Gastrocnemius medialis (tissue), 4 donors: ENCODE data around the gene SLC47A2. TPM values are rescaled to one million over a fixed set of nuclear protein-coding genes. Genes with fewer than 3 reads are reported as not detected.

Experiments
- ATAC-seq, 2 donors: fragments of 150-250 bp; one replicate each; pipeline ENCODE4 v1.9.1; 2016
- DNase-seq, 2 donors: peaks; one replicate each; pipeline ENCODE4 v3.0.0-alpha.2; 2019
- H3K27ac ChIP-seq, 4 donors: fragments of 200-600 bp; sonication (generic); 1 replicate in 1 of 4; 2 replicates in 3 of 4; pipeline ENCODE4 v1.5.1; 2016 to 2018; ENCODE audit warnings: mild to moderate bottlenecking in 2 of 4, moderate library complexity in 1 of 4
- H3K27me3 ChIP-seq, 3 donors: fragments of 200-600 bp; sonication (generic) in 2 of 3; 1 replicate in 1 of 3; 2 replicates in 2 of 3; pipeline versions ENCODE4 v1.5.1 to v1.6.0; 2016 to 2019; ENCODE audit warnings: mild to moderate bottlenecking in 1 of 3, moderate library complexity in 1 of 3
- H3K36me3 ChIP-seq, 2 donors: fragments of 200-600 bp; sonication (generic) in 1 of 2; one replicate each; pipeline ENCODE4 v1.5.1; 2017 to 2018
- H3K4me1 ChIP-seq, 2 donors: fragments of 200-600 bp; sonication (generic) in 1 of 2; one replicate each; pipeline ENCODE4 v1.5.1; 2016 to 2017; ENCODE audit warnings: mild to moderate bottlenecking in 2 of 2
- H3K4me3 ChIP-seq, 4 donors: fragments of 200-600 bp; sonication (generic) in 3 of 4; 1 replicate in 1 of 4; 2 replicates in 3 of 4; pipeline ENCODE4 v1.5.1; 2016 to 2019; ENCODE audit warnings: mild to moderate bottlenecking in 2 of 4
- H3K9me3 ChIP-seq, 3 donors: fragments of 200-600 bp; sonication (generic) in 2 of 3; 1 replicate in 1 of 3; 2 replicates in 2 of 3; pipeline ENCODE4 v1.5.1; 2016 to 2019
- POLR2A ChIP-seq, 2 donors: fragments of 450-650 bp; IDR thresholded peaks; one replicate each; pipeline ENCODE4 v1.6.1; 2017; ENCODE audit warnings: antibody characterized with exemption in 2 of 2, mild to moderate bottlenecking in 2 of 2, moderate library complexity in 2 of 2
- in situ Hi-C, 4 donors: fragments of 200-750 bp; cut with MboI; loops; one replicate each; pipeline versions ENCODE4 v1.15.0 to v1.8.0; 2017; ENCODE audit warnings: low sequenced_read_pairs in 4 of 4
- intact Hi-C: fragments of 100-400 bp; cut with DNase I; formaldehyde crosslinking; loops from one replicate; pipeline ENCODE4 v1.15.1; 2023; ENCODE audit warnings: low total_unique reads
- total RNA-seq, 4 donors: library from RNA; depleted of rRNA; stranded (reverse); fragments of >200 nt; gene quantifications; one replicate each; pipeline versions ENCODE4 v1.1.0 to v1.2.3, GENCODE V29; 2016
- TF ChIP-seq, protein P1 (sequence below), 5 experiments: fragments of 450-650 bp in 3 of 5; fragments of 200-600 bp in 2 of 5; sonication (generic) in 2 of 5; IDR thresholded peaks in 4 of 5; conservative IDR thresholded peaks in 1 of 5; 1 replicate in 4 of 5; 2 replicates in 1 of 5; pipeline ENCODE4 v1.5.1; 2016 to 2019; ENCODE audit warnings: antibody characterized with exemption in 5 of 5, mild to moderate bottlenecking in 3 of 5, moderate library complexity in 3 of 5

SLC47A2 gene
- total RNA-seq, 4 donors from 2014 or later: 0.15 to 1.0 TPM; not detected in 2

GRCh38 chr17:19645734-19646201, 70.6 kb downstream of the SLC47A2 start:
- H3K9me3 ChIP-seq: no peaks in the 10 kb centered on the region
- ATAC-seq: no peak
- no peaks in the 10 kb centered on the region for H3K27me3 ChIP-seq
- TF ChIP-seq POLR2A (IDR thresholded peaks at IDR 0.05): no peak
- TF ChIP-seq, protein P1, sequence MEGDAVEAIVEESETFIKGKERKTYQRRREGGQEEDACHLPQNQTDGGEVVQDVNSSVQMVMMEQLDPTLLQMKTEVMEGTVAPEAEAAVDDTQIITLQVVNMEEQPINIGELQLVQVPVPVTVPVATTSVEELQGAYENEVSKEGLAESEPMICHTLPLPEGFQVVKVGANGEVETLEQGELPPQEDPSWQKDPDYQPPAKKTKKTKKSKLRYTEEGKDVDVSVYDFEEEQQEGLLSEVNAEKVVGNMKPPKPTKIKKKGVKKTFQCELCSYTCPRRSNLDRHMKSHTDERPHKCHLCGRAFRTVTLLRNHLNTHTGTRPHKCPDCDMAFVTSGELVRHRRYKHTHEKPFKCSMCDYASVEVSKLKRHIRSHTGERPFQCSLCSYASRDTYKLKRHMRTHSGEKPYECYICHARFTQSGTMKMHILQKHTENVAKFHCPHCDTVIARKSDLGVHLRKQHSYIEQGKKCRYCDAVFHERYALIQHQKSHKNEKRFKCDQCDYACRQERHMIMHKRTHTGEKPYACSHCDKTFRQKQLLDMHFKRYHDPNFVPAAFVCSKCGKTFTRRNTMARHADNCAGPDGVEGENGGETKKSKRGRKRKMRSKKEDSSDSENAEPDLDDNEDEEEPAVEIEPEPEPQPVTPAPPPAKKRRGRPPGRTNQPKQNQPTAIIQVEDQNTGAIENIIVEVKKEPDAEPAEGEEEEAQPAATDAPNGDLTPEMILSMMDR (IDR thresholded peaks at IDR 0.05 in 4 of 5, conservative IDR thresholded peaks at IDR 0.05 in 1 of 5): peak in 2 of 5 experiments; percentile 41 to 50
- H3K27ac ChIP-seq: no peak overlapping the region
- no peak for DNase-seq
- no peaks in the 10 kb centered on the region for H3K36me3 ChIP-seq
- intact Hi-C loops (loop anchor here (5.0 kb wide), 3 partner anchors 108 to 283 kb away; partner anchors contain the start of genes B9D1 and MAPK7), in situ Hi-C loops (loop anchor here (5.0 to 25.0 kb wide), 5 partner anchors 117 to 283 kb away; partner anchors contain the start of gene B9D1 (in 1 of the 4))
- no peak overlapping the region for H3K4me3 ChIP-seq
- H3K4me1 ChIP-seq: peaks cover 31 to 33% of the 10 kb centered on the region in 2 donors

DNA sequence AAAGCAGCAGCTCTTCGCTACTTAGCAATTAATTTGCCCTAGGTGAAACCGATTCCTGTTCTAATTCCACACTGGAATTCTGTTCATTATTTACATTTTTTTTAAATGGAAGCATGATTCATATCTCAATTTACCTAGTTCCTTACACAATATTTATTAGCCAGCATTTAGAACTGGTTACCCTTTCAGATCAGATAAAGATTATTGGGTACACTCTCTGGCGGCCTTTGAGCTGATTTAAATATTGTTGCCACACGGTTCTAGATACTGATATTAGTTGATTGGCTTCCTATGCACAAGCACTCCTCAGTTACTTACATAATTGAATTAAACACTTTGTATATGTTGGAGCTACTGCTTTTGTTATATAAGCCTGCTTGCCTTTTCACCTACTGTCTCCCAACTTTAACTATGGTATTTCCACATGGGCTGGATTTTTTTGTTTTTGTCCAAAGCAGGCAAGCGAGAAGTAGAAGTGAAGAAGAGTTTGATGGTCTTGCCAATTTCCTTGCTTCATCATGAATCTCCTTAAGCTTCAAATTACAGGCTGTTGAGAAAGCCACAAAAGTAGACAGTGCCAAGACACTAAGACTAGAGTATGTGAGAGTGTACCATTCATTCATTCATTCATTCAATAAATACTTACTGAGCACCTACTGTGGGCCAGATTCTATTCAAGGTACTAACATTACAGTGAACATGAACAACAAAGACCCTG, 71.7 kb downstream of the SLC47A2 start:
- ATAC-seq (peak in 1 of 2 donors; percentile 11), DNase-seq (no peak)
- Histone ChIP-seq H3K4me1 (peaks cover 21 to 22% of the 10 kb centered on the region in 2 donors), H3K9me3 (no peaks in the 10 kb centered on the region), H3K27me3 (no peaks in the 10 kb centered on the region), H3K36me3 (no peaks in the 10 kb centered on the region), H3K27ac (no peak overlapping the region), H3K4me3 (no peak overlapping the region)
- in situ Hi-C loops: loop anchor here (5.0 to 25.0 kb wide), 5 partner anchors 118 to 282 kb away; partner anchors contain the start of gene B9D1 (in 1 of the 4)
- no peak for TF ChIP-seq POLR2A (IDR thresholded peaks at IDR 0.05)
- TF ChIP-seq, protein P1 (IDR thresholded peaks at IDR 0.05 in 4 of 5, conservative IDR thresholded peaks at IDR 0.05 in 1 of 5): no peak
- intact Hi-C loops: loop anchor here (5.0 kb wide), 3 partner anchors 107 to 282 kb away; partner anchors contain the start of genes B9D1 and MAPK7

- ATAC-seq (no peak), DNase-seq (no peak)
- no peaks in the 10 kb centered on the region for H3K9me3 ChIP-seq
- TF ChIP-seq, protein P1 (IDR thresholded peaks at IDR 0.05 in 4 of 5, conservative IDR thresholded peaks at IDR 0.05 in 1 of 5): no peak
- TF ChIP-seq POLR2A (IDR thresholded peaks at IDR 0.05): no peak
- peaks cover 11 to 15% of the 10 kb centered on the region in 2 donors for H3K4me1 ChIP-seq
- H3K27ac ChIP-seq: no peak overlapping the region
- no peak overlapping the region for H3K4me3 ChIP-seq
- in situ Hi-C loops: loop anchor here (10.0 to 25.0 kb wide), 4 partner anchors 122 to 280 kb away; partner anchors contain the start of gene B9D1 (in 1 of the 4)
- no peaks in the 10 kb centered on the region for H3K27me3 ChIP-seq
- intact Hi-C loops: no loop called here
- no peaks in the 10 kb centered on the region for H3K36me3 ChIP-seq
These were observed 74.0 kb downstream of the SLC47A2 start for GRCh38 chr17:19642373-19642893.

DNA sequence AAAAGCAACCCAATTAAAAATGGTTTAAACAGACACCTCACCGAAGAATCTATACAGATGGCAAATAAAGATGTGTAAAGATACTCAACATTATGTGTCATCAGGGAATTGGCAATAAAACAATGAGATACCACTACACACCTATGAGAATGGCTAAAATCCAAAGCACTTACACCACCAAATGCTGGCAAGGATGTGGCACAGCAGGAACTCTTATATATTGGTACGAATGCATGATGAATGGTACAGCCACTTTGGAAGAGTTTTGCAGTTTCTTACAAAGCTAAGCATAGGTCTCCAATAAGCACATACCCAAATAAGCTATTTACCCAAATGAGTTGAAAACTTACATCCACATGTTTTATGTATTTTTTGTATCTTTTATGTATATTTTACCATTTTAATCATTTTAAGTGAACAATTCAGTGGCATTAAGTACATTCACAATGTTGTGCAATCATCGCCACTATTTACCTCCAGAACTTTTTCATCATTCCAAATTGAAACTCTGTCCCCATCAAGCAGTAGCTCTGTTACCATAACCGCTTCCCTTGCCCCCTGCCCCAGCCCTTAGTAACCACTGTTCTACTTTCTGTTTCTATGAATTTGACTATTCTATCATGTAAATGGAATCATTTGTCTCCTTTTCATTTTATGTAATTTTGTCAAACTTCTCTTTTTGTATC, 74.6 kb downstream of the SLC47A2 start:
- TF ChIP-seq POLR2A (IDR thresholded peaks at IDR 0.05): no peak
- TF ChIP-seq, protein P1 (IDR thresholded peaks at IDR 0.05 in 4 of 5, conservative IDR thresholded peaks at IDR 0.05 in 1 of 5): no peak
- in situ Hi-C loops (loop anchor here (10.0 to 25.0 kb wide), 4 partner anchors 123 to 280 kb away; partner anchors contain the start of gene B9D1 (in 1 of the 4)), intact Hi-C loops (no loop called here)
- ATAC-seq (no peak), DNase-seq (no peak)
- Histone ChIP-seq H3K9me3 (no peaks in the 10 kb centered on the region), H3K4me1 (peaks cover 5 to 9% of the 10 kb centered on the region in 2 donors), H3K27ac (no peak overlapping the region), H3K36me3 (no peaks in the 10 kb centered on the region), H3K27me3 (no peaks in the 10 kb centered on the region), H3K4me3 (no peak overlapping the region)
